Measurements from ENCODE around the gene CHSY1.

DNA sequence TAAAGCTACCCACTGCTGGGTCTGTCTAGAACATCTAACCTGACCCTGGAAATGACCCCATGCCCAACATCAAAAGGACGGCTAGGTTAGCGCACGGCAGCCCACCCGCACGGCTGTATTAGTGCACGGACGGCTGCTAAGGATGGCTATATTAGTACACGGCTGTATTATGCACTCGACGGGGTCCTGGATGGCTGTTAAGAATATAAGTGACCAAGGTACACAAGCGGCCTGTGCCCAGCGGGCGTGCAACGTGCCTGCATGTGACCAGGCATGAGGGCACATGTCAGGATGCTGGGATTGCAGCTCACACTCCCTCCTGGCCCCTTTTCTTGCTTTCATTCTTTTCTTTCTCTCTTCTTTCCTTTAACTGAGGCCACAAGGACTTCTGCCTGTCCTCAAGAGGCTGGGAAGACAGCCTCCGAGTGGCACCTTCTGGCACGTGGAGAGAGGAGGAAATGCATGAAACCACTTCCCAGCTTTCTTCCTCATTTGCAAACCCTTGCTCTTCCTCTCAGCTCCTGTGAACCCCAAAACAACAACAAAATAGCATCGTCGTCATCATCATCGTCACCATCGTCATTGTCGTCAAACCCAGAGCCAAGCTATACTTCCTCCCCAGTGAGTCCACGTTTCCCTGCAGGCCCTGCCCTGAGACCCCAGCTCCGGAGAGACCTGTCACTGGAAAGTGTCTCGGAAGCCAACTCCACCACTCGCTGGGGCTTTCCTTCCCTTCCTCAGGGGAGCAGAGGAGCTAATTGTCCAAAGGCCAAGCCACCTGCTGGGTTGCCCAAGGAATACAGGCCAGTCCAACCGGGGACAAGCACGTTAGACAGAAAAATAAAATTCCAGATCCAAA lies 101.8 kb downstream of the CHSY1 start:
- no peak for TF ChIP-seq POLR2A (IDR thresholded peaks at IDR 0.05)
- TF ChIP-seq, protein P1, sequence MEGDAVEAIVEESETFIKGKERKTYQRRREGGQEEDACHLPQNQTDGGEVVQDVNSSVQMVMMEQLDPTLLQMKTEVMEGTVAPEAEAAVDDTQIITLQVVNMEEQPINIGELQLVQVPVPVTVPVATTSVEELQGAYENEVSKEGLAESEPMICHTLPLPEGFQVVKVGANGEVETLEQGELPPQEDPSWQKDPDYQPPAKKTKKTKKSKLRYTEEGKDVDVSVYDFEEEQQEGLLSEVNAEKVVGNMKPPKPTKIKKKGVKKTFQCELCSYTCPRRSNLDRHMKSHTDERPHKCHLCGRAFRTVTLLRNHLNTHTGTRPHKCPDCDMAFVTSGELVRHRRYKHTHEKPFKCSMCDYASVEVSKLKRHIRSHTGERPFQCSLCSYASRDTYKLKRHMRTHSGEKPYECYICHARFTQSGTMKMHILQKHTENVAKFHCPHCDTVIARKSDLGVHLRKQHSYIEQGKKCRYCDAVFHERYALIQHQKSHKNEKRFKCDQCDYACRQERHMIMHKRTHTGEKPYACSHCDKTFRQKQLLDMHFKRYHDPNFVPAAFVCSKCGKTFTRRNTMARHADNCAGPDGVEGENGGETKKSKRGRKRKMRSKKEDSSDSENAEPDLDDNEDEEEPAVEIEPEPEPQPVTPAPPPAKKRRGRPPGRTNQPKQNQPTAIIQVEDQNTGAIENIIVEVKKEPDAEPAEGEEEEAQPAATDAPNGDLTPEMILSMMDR (IDR thresholded peaks at IDR 0.05) = no peak

Data from right lobe of liver (tissue), 4 donors.